HG03095 (cell line): ENCODE measurements around the gene UFSP2.

Experiments
- ATAC-seq: cut with Tn5 transposase; IDR thresholded peaks from one replicate; pipeline ENCODE4 v1.9.1; 2021; ENCODE audit warnings: moderate library complexity; ENCODE audit not compliant: unreplicated experiment

Gene UFSP2

DNA sequence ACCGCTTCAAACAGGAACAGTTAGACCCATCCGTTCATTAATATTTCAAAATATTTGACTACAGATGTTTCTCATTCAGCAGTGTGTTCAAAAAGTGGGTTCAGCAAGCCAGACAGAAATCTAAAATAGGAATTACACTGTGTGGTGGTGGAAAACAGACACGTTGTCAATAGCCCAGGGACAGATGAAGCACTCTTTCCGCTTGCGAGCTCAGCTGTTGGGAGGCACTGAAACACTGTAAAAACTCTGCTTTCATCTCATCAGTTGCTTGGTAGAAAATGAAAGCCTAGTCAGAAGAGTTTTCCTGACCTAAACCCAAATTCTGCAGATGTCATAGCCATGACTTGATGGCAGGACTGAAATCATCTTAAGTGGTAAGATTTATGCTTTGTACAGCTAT lies 68.6 kb downstream of the UFSP2 start:
- ATAC-seq = no peak

DNA sequence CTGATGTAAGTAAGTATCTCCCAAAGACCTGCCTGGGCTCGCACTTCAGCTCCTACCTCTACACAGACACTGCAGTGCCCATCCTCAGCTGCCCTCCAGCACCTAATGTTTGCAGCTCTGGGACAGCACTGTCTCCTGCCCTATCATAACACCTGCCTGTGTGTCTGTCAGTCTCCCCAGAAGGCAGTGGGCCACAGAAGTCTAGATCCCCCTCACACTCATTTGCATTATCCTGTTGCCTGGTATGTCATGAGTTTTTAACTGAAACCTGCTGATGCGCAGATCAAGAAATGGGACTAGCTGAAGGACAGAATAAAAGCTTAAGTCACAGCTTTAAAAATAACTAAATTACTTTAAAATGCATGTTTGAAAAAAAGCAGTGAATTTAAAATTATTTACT lies 73.0 kb downstream of the UFSP2 start:
- ATAC-seq = no peak

DNA sequence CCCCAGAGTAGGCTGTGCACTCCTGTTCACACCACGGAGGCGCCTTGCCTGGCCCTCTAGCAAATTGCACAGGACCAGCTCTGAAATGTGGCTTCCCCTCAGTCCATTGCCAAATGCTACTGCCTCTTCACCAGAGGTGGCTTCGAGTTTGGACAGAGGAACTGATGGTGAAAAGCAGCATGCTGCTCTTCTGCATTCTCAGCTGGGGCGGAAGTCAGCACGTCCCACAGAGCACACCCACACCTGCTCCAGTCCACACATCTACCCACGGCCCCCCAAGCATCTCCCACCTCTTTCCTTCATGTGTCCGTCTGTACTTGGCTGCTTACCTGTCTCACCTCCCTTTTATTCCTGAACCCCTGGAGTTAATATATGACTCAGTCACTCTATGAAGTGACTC lies 73.6 kb downstream of the UFSP2 start:
- ATAC-seq = no peak

DNA sequence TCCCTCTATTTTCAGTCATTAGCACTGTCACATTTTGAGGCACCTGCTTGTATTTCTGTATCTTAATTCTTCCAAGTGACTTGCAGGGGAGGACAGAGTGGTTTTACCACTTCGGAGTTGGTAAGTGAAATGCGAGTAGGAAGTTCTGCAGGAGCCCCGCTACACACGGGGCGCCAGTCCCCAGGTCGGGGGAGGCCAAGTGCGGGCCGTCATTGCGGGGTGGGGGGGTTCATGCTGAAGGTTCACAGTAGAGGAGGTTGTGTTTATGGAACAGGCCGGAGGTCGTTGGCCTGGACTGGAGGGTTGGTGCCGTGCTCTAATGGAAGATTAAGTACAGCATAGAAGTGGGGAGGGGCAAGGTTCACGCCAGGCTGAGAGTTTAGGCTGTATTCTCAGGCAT lies 74.1 kb downstream of the UFSP2 start:
- no peak for ATAC-seq
